NCI-H345 (cell line): Measurements from ENCODE around the gene RINT1.

Source experiments
- DNase-seq: peaks from one replicate; lab custom pipeline; 2025; lab: John Stamatoyannopoulos, UW

The RINT1 gene

GRCh38 chr7:105599551-105599950 lies 67.5 kb downstream of the RINT1 start:
- no peak for DNase-seq

GRCh38 chr7:105600720-105601550 lies 68.9 kb downstream of the RINT1 start:
- no peak for DNase-seq

- no peak for DNase-seq
Measured at GRCh38 chr7:105602325-105603305, 70.6 kb downstream of the RINT1 start.

GRCh38 chr7:105610165-105610930 lies 78.3 kb downstream of the RINT1 start:
- DNase-seq = no peak

GRCh38 chr7:105611856-105612775 lies 80.1 kb downstream of the RINT1 start:
- no peak for DNase-seq

GRCh38 chr7:105612806-105613205 lies 80.8 kb downstream of the RINT1 start:
- DNase-seq = no peak

GRCh38 chr7:105613611-105614330 lies 81.8 kb downstream of the RINT1 start:
- no peak for DNase-seq

GRCh38 chr7:105614341-105614840 lies 82.4 kb downstream of the RINT1 start:
- no peak for DNase-seq
